ENCODE measurements around the gene EIF2S3.
"Not testable (repeated sequence)": the region's sequence is repeated elsewhere in the genome, so short reads cannot be mapped to it uniquely, and the experiment has no call there.

The EIF2S3 gene

GRCh38 chrX:24054182-24055042, at the start of gene EIF2S3:
Gene EIF2S3 (plus strand): TSS chrX:24054956. CDS start chrX:24054969, 13 bp downstream.
- DNase-seq = peak; percentile 94

- no peak for DNase-seq
Observed at GRCh38 chrX:24005028-24005427, 49.7 kb upstream of the EIF2S3 start.

DNA sequence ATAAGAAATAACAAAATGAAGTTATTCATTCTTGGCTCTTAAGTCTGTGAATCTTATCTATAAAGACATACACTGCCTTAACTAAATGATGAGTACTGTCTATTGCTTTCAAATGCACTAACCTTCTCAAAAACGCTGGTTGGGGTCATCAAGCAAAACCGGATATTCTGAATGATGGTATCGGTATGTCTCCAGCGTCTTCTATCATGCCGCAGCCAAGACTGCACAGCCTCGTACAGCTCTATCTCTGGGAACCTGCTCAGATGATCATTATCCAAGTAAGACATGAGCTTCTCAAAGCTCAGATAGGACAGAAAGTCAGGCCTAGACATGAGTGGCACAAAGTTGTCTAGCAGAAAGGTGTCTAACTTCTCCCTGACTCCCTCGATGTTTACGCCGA, 48.9 kb upstream of the EIF2S3 start:
- DNase-seq = no peak

- no peak for DNase-seq
Observed at GRCh38 chrX:24012266-24012665, 42.5 kb upstream of the EIF2S3 start.

DNA sequence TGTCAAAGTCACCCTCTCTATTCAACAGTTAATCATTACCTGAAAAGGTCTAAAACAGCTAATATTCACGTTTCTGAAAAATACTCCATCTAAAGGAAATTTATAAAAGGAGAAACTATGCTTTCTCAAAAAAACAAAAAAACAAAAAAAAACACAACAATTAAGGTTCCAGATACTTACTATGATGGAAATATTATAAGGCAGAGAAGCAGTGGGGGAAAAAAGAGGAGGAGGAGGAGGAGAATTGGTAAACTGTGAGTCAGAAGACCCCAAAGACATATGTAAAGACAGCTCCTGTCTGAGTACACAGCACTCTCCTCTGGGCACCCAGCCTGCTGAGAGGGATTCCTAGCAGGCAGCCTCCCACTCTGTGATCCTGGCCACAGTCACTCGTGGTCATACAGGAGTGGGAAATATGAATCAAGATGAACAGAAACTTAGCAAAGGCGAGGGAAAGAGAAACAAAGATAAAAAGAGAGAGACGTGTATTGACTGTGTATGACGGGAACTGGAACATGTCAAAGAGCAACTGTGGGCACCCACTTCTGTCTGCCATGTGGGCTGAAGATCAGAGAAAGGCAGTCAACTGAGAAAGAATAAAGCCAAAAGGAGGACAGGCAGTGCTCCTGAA, 40.3 kb upstream of the EIF2S3 start:
- no peak for DNase-seq

GRCh38 chrX:24017674-24018073, 37.1 kb upstream of the EIF2S3 start:
- no peak for DNase-seq

- no peak for DNase-seq
Observed at GRCh38 chrX:24018809-24019208, 35.9 kb upstream of the EIF2S3 start.

DNA sequence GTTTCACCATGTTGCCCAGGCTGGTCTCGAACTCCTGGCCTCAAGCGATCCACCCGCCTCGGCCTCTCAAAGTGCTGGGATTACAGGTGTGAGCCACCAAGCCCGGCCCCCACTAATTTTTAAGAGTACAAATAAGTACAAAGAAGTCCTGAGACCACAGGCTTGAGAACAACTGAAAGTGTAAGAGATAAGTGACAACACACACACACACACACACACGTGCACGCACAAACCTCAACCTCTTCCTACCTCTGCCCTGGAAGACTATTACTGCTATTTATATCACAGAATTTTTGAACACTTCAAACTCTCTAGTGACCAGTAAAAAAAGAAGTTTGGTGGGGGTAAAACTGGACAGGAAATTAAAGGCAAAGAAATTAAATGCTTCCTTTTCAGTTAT, 35.3 kb upstream of the EIF2S3 start:
- DNase-seq = peak; percentile 5

GRCh38 chrX:24020306-24020876, 34.4 kb upstream of the EIF2S3 start:
- DNase-seq = no peak

- no peak for DNase-seq
Observed at GRCh38 chrX:24023544-24023943, 31.2 kb upstream of the EIF2S3 start.

GRCh38 chrX:24023972-24024669, 30.6 kb upstream of the EIF2S3 start:
- peak; percentile 64 for DNase-seq

DNA sequence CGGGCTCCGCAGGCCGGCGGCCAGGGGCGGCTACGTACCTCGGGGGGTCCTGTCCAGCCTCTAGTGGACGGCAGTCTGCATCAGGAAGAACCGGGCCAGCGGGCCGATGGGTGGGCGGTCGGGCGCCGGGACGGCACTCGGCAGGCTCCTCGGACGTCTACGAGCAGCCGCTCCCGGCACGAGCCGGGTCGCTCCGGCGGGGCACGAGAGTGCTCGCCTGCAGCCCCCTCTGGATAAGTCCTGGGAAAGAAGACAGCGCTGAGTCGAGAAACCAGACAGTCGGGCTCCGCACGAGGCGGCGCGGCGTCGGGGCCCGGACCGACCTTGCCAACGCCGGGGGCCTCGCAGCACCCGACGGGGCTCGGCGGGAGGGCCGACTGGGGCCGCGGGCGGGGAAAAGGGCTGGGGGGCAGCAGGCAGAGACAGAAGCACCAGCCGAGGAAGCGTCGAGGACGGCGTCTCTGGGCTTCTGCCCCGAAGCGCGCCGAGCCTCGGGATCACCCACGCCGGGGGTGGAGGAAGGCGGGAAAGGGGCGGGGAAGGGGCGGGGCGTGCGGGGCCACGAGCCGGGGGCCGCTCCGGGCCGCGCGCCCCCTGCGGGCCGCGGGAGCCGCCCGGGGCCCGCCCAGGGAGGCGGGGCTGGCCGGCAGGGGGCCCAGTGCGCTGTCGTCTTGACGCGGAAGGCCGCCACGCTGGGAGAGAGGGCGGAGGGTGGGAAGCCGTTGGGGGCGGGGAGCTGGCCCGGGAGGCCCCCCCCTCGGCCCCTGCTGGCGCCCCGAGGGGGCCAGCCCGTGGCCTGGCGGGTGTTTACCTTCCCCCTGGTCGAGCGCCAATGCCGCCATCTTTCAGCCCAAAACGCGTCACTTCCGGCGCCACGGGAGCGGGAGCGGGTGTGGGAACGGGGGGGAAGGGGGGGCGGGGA, 29.7 kb upstream of the EIF2S3 start:
- DNase-seq = peak; percentile 94

DNA sequence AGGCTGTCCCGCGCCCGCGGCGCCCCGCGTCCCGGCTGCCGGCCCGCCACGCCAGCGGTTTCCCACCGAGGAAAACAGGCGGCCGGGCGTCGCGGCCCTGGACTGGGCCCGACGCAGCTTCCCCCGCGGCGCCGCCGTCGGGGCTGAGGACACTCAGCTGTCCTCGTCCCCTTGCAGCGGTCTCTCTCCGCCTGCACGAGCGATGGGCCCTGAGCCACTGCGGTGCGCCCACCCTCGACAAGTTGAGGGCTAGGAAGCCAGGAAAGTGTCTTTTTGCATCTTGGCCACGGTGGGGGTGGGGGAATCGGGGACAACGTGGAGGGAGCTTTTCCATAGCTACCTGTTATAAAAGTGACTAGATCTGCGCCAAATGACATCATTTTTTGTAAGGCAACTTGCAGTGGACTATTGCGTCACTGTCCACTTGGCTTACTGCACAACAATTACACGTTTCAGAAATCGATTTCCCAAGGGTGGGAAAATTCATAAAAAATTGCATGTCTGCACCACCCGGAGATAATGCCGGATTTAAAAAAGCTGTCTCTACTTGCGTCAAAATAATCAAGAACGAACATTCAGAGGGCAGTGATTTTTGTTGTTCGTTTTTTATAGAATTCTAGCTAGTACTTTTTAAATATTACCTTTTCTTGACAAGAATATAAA, 28.9 kb upstream of the EIF2S3 start:
- DNase-seq = peak; percentile 69

- DNase-seq = peak; percentile 58
Observed at GRCh38 chrX:24026432-24026831, 28.3 kb upstream of the EIF2S3 start.

DNA sequence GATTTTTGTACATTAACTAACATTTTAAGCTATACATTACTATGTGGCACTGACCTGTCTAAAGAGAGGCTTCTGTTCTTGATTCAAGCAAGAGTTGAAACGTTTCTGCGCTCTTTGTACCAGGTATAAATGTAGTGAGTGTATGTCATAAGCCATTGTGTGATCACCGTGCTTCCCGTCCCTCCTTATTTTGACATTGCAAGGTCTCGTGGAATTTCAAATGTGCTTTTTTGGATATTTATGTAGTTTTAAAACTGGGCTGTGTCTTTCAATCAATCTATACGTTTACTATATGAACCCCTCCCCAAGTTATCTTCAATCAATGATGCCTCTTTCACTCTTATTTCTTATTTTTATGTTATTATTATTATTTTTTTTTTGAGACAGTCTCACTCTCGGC, 27.7 kb upstream of the EIF2S3 start, which contains the start of gene KLHL15:
KLHL15 (minus strand) TSS at position 101 of the 400 bp plus-strand sequence. CDS start 20,493 bp downstream, outside the sequence.
- DNase-seq = no peak

DNA sequence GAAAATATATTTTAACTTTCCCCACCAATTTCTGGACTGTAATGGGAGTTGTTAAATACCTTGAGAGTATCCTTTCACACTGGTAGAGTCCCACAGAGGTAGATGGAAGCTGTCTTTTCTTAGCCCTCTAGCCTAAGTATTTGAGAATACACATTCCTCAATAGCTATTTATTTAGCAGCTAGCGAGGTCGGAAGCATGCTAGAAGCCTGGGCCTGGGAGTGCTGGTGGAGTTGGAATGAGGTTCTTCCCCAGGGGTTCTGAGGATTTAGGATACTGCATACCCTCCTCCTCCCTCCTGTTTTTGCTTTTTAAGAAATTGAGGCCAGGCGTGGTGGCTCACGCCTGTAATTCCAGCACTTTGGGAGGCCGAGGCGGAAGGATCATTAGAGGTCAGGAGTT, 26.8 kb upstream of the EIF2S3 start:
- DNase-seq = no peak

DNA sequence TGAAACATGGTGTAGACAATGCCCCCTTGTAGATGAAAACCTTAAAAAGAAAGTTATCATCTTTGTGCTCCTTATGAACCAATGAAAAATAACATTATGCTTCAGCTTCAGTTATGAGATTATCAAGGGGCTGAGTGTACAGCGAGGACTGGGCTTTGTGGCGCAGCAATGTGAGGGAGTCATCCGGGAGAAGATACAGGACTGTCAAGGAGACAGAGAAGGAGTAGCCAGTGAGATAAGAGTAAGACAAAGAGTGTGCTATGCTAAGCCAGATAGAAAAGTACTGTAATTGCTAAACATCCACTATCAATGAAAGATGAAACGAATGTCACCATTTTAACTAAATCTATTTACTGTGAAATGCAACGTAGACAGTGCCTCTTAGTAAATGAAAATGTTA, 24.2 kb upstream of the EIF2S3 start:
- DNase-seq = peak; percentile 52

GRCh38 chrX:24034485-24034884, 20.3 kb upstream of the EIF2S3 start:
- DNase-seq = no peak

DNA sequence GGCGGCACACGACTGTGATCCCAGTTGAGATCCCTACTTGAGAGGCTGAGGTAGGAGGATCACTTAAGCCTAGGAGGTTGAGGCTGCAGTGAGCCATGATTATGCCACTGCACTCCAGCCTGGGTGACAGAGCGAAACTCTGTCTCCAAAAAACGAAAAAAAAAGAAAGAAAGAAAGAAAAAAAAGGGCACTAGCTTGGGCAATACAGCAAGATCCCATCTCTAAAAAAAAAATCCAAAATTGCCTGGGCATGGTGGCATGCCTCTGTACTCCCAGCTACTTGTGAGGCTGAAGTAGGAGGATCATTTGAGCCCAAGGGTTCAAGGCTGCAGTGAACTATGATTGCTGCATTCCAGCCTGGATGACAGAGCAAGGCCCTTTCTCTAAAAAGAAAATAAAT, 17.0 kb upstream of the EIF2S3 start:
- DNase-seq = no peak

- DNase-seq = not testable (repeated sequence)
Observed at GRCh38 chrX:24046060-24046459, 8.7 kb upstream of the EIF2S3 start.

GRCh38 chrX:24049643-24050042, 5.1 kb upstream of the EIF2S3 start:
- DNase-seq = not testable (repeated sequence)
